Measurements from ENCODE around the gene MIPEP.

GRCh38 chr13:23865906-23866305, 23.3 kb downstream of the MIPEP start:
- TF ChIP-seq, protein P1, sequence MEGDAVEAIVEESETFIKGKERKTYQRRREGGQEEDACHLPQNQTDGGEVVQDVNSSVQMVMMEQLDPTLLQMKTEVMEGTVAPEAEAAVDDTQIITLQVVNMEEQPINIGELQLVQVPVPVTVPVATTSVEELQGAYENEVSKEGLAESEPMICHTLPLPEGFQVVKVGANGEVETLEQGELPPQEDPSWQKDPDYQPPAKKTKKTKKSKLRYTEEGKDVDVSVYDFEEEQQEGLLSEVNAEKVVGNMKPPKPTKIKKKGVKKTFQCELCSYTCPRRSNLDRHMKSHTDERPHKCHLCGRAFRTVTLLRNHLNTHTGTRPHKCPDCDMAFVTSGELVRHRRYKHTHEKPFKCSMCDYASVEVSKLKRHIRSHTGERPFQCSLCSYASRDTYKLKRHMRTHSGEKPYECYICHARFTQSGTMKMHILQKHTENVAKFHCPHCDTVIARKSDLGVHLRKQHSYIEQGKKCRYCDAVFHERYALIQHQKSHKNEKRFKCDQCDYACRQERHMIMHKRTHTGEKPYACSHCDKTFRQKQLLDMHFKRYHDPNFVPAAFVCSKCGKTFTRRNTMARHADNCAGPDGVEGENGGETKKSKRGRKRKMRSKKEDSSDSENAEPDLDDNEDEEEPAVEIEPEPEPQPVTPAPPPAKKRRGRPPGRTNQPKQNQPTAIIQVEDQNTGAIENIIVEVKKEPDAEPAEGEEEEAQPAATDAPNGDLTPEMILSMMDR (IDR thresholded peaks at IDR 0.05 in 2 of 3, conservative IDR thresholded peaks at IDR 0.05 in 1 of 3; ENCODE audit: insufficient read depth in 2 of 3, low read depth in 1 of 3, low read length in 3 of 3), result no peak
- TF ChIP-seq ZNF431 (CRISPR knock-in tag; IDR thresholded peaks at IDR 0.05) (no peak), SPI1 (IDR thresholded peaks at IDR 0.05; ENCODE audit: borderline replicate concordance, low read depth, low read length) (no peak), LEF1 (IDR thresholded peaks at IDR 0.05) (no peak), RAD51 (IDR thresholded peaks at IDR 0.05; ENCODE audit: borderline replicate concordance, low read depth) (no peak), POLR2A (conservative IDR thresholded peaks at IDR 0.05) (no peak), RAD21 (CRISPR knock-in tag; conservative IDR thresholded peaks at IDR 0.05 in 1 of 2, IDR thresholded peaks at IDR 0.05 in 1 of 2) (no peak), FOXJ2 (tag; IDR thresholded peaks at IDR 0.05) (no peak), ZNF444 (CRISPR knock-in tag; IDR thresholded peaks at IDR 0.05) (no peak), U2AF1 (optimal IDR thresholded peaks at IDR 0.05; ENCODE audit: low read depth, low read length) (no peak)
- TF ChIP-seq, protein P2, sequence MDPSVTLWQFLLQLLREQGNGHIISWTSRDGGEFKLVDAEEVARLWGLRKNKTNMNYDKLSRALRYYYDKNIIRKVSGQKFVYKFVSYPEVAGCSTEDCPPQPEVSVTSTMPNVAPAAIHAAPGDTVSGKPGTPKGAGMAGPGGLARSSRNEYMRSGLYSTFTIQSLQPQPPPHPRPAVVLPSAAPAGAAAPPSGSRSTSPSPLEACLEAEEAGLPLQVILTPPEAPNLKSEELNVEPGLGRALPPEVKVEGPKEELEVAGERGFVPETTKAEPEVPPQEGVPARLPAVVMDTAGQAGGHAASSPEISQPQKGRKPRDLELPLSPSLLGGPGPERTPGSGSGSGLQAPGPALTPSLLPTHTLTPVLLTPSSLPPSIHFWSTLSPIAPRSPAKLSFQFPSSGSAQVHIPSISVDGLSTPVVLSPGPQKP (CRISPR knock-in tag; IDR thresholded peaks at IDR 0.05), result no peak
- TF ChIP-seq, protein P3, sequence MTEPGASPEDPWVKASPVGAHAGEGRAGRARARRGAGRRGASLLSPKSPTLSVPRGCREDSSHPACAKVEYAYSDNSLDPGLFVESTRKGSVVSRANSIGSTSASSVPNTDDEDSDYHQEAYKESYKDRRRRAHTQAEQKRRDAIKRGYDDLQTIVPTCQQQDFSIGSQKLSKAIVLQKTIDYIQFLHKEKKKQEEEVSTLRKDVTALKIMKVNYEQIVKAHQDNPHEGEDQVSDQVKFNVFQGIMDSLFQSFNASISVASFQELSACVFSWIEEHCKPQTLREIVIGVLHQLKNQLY (CRISPR knock-in tag; conservative IDR thresholded peaks at IDR 0.05), result no peak

Measured in K562 (cell line).